SK-N-MC (cell line): ENCODE measurements around the gene GNG12.

Source experiments
- DNase-seq: peaks from one replicate; pipeline ENCODE4 v3.0.0-alpha.2; 2011; ENCODE audit warnings: low read depth, low spot score
- H3K27ac ChIP-seq: fragments of 200-600 bp; sonication (generic); 2 replicates; pipeline ENCODE4 v1.5.1; 2016; ENCODE audit warnings: mixed run types
- H3K36me3 ChIP-seq: fragments of 200-600 bp; sonication (generic); 2 replicates; pipeline ENCODE4 v1.6.1; 2017; ENCODE audit warnings: antibody characterized with exemption, low read length, mixed read lengths; ENCODE audit not compliant: insufficient read depth
- H3K4me3 ChIP-seq: fragments of 200-600 bp; sonication (generic); 2 replicates; pipeline ENCODE4 v1.5.1; 2016
- H3K9ac ChIP-seq: fragments of 200-600 bp; sonication (generic); 2 replicates; pipeline ENCODE4 v1.8.0; 2017; ENCODE audit warnings: mixed run types, mixed read lengths; ENCODE audit not compliant: insufficient read length
- H3K9me3 ChIP-seq: fragments of 200-600 bp; sonication (generic); 2 replicates; pipeline ENCODE4 v1.6.1; 2017; ENCODE audit warnings: low read depth, mild to moderate bottlenecking, antibody characterized with exemption, low read length, moderate library complexity, mixed read lengths
- EZH2 ChIP-seq: fragments of 200-600 bp; sonication (generic); IDR thresholded peaks from one replicate; pipeline ENCODE4 v1.6.1; 2017; ENCODE audit warnings: antibody characterized with exemption
- FOXP2 ChIP-seq: optimal IDR thresholded peaks from 2 replicates; pipeline ENCODE3; 2011; ENCODE audit warnings: mild to moderate bottlenecking, moderate library complexity; ENCODE audit not compliant: insufficient read depth; ENCODE audit errors: extremely low read length, control extremely low read depth
- POLR2AphosphoS5 ChIP-seq: IDR thresholded peaks from 2 replicates; pipeline ENCODE4 v1.6.1; 2012; ENCODE audit warnings: mild to moderate bottlenecking, low read depth, low read length, borderline replicate concordance

GNG12 gene

GRCh38 chr1:67749844-67750690 lies 83.2 kb downstream of the GNG12 start:
- Histone ChIP-seq H3K4me3 (0 out of 2 replicates have a peak overlapping the region, but pooled peaks have one; percentile 24), H3K9me3 (no peaks in the 10 kb centered on the region), H3K9ac (peak overlapping the region; percentile 23), H3K36me3 (no peaks in the 10 kb centered on the region), H3K27ac (peak overlapping the region; percentile 58)
- TF ChIP-seq POLR2AphosphoS5 (no peak), EZH2 (no peak), FOXP2 (no peak)
- no peak for DNase-seq

GRCh38 chr1:67749263-67749843 lies 83.9 kb downstream of the GNG12 start:
- Histone ChIP-seq H3K36me3 (no peaks in the 10 kb centered on the region), H3K27ac (no peak overlapping the region), H3K9me3 (no peaks in the 10 kb centered on the region), H3K9ac (peak overlapping the region; percentile 23), H3K4me3 (no peak overlapping the region)
- DNase-seq, result no peak
- TF ChIP-seq FOXP2, result no peak
- TF ChIP-seq POLR2AphosphoS5, result no peak
- TF ChIP-seq EZH2, result no peak

- Histone ChIP-seq H3K4me3 (no peak overlapping the region), H3K27ac (no peak overlapping the region), H3K9me3 (no peaks in the 10 kb centered on the region), H3K36me3 (no peaks in the 10 kb centered on the region), H3K9ac (no peak overlapping the region)
- no peak for DNase-seq
- TF ChIP-seq FOXP2 (no peak), EZH2 (no peak), POLR2AphosphoS5 (no peak)
These were observed 84.6 kb downstream of the GNG12 start for GRCh38 chr1:67748630-67749029.

- no peaks in the 10 kb centered on the region for H3K9me3 ChIP-seq
- no peak overlapping the region for H3K9ac ChIP-seq
- H3K4me3 ChIP-seq, result no peak overlapping the region
- no peaks in the 10 kb centered on the region for H3K36me3 ChIP-seq
- TF ChIP-seq FOXP2 (no peak), POLR2AphosphoS5 (no peak), EZH2 (no peak)
- no peak for DNase-seq
- H3K27ac ChIP-seq, result no peak overlapping the region
These were observed 85.4 kb downstream of the GNG12 start for GRCh38 chr1:67747671-67748546.

- H3K4me3 ChIP-seq, result no peak overlapping the region
- H3K9ac ChIP-seq, result no peak overlapping the region
- DNase-seq, result no peak
- TF ChIP-seq FOXP2 (no peak), POLR2AphosphoS5 (no peak), EZH2 (no peak)
- H3K27ac ChIP-seq, result no peak overlapping the region
- H3K36me3 ChIP-seq, result no peaks in the 10 kb centered on the region
- no peaks in the 10 kb centered on the region for H3K9me3 ChIP-seq
These were observed 87.2 kb downstream of the GNG12 start for GRCh38 chr1:67745875-67746698.

GRCh38 chr1:67743072-67743725 lies 90.1 kb downstream of the GNG12 start:
- H3K36me3 ChIP-seq, result no peaks in the 10 kb centered on the region
- TF ChIP-seq EZH2, result no peak
- no peak for TF ChIP-seq POLR2AphosphoS5
- no peak for TF ChIP-seq FOXP2
- H3K4me3 ChIP-seq, result no peak overlapping the region
- H3K9ac ChIP-seq, result no peak overlapping the region
- no peak overlapping the region for H3K27ac ChIP-seq
- no peak for DNase-seq
- no peaks in the 10 kb centered on the region for H3K9me3 ChIP-seq

- TF ChIP-seq EZH2, result no peak
- no peak for TF ChIP-seq FOXP2
- no peak for TF ChIP-seq POLR2AphosphoS5
- DNase-seq, result no peak
These were observed 91.5 kb downstream of the GNG12 start for GRCh38 chr1:67741736-67742135.

More at GRCh38 chr1:67741736-67742135, 91.5 kb downstream of the GNG12 start:
- Histone ChIP-seq H3K9ac (no peak overlapping the region), H3K27ac (no peak overlapping the region), H3K4me3 (no peak overlapping the region), H3K36me3 (no peaks in the 10 kb centered on the region), H3K9me3 (no peaks in the 10 kb centered on the region)
